GM12878 (cell line): ENCODE results near the gene CPNE4. TPM values are rescaled to one million over a fixed set of nuclear protein-coding genes. Genes with fewer than 3 reads are reported as not detected.

ENCODE experiments used
- ATAC-seq: fragments of 200-7000 bp; cut with Tn5 transposase; 3 replicates; pipeline ENCODE4 v1.9.1; 2020; ENCODE audit warnings: mild to moderate bottlenecking, moderate library complexity
- BruUV-seq: library from RNA; stranded (reverse); fragments of 400-500 nt; replicated peaks from 2 replicates; lab custom pipeline; 2021; lab: Mats Ljungman, UMichigan
- CTCF ChIA-PET: fragments of 300-600 bp; sonication (Branson Sonifier 250); formaldehyde crosslinking; extraction: SDS; loops from one replicate; lab custom pipeline; 2021; ENCODE audit warnings: inconsistent platforms; lab: Yijun Ruan, JAX
- POLR2A ChIA-PET: fragments of 350-600 bp; formaldehyde crosslinking; extraction: SDS; loops from one replicate; lab custom pipeline; 2021; ENCODE audit warnings: inconsistent platforms; lab: Charles Lee
- RAD21 ChIA-PET: fragments of 300-600 bp; sonication (Branson Sonifier 250); formaldehyde crosslinking; loops from one replicate; lab custom pipeline; 2023; ENCODE audit warnings: antibody characterized with exemption; ENCODE audit not compliant: unreplicated experiment; lab: Charles Lee
- SMC1A ChIA-PET: fragments of 300-600 bp; sonication (Branson Sonifier 250); formaldehyde crosslinking; loops from one replicate; lab custom pipeline; 2023; ENCODE audit not compliant: unreplicated experiment, uncharacterized antibody; lab: Charles Lee
- DNase-seq: peaks from one replicate; pipeline ENCODE4 v3.0.0-alpha.2; 2011; ENCODE audit warnings: low read depth, low spot score
- FAIRE-seq: peaks from 3 replicates; lab custom pipeline; 2011; peaks lifted over from hg19 to GRCh38; lab: Jason Lieb, UNC
- H2AFZ ChIP-seq: 2 replicates; pipeline ENCODE4 v1.6.0; 2011; ENCODE audit warnings: low read depth, low read length, control low read depth; ENCODE audit not compliant: control insufficient read depth
- H3K27ac ChIP-seq: 2 replicates; pipeline ENCODE4 v1.5.1; 2011; ENCODE audit warnings: control low read depth; ENCODE audit not compliant: control insufficient read depth, insufficient read depth
- H3K27me3 ChIP-seq, 2 experiments: replicated peaks in 1 of 2; 2 replicates each; pipeline versions ENCODE4 v1.6.0 to v1.6.1; 2011; ENCODE audit warnings: low read length in 1 of 2; ENCODE audit not compliant: control insufficient read depth in 2 of 2, insufficient read depth in 2 of 2
- H3K36me3 ChIP-seq, 2 experiments: 2 replicates each; pipeline ENCODE4 v1.5.1; 2011; ENCODE audit warnings: low read length in 1 of 2; ENCODE audit not compliant: control insufficient read depth in 2 of 2, insufficient read depth in 2 of 2
- H3K4me1 ChIP-seq: 2 replicates; pipeline ENCODE4 v1.6.1; 2011; ENCODE audit warnings: mild to moderate bottlenecking, low read length, moderate library complexity, mixed read lengths; ENCODE audit not compliant: control insufficient read depth, insufficient read depth
- H3K4me2 ChIP-seq: 2 replicates; pipeline ENCODE4 v1.6.0; 2011; ENCODE audit warnings: control low read depth; ENCODE audit not compliant: control insufficient read depth, insufficient read depth
- H3K4me3 ChIP-seq: fragments of 200-600 bp; sonication (generic); 2 replicates; pipeline ENCODE4 v1.5.1; 2016
- H3K79me2 ChIP-seq: 2 replicates; pipeline ENCODE4 v1.6.0; 2011; ENCODE audit warnings: low read length; ENCODE audit not compliant: control insufficient read depth, insufficient read depth
- H3K9ac ChIP-seq: 2 replicates; pipeline ENCODE4 v1.8.0; 2011; ENCODE audit warnings: low read length, control low read depth, mixed read lengths; ENCODE audit not compliant: control insufficient read depth, insufficient read depth
- H3K9me3 ChIP-seq: replicated peaks from 3 replicates; pipeline ENCODE4 v1.5.1; 2011; ENCODE audit warnings: mild to moderate bottlenecking, low read length; ENCODE audit not compliant: control insufficient read depth, insufficient read depth
- H4K20me1 ChIP-seq: 2 replicates; pipeline ENCODE4 v1.6.0; 2011; ENCODE audit not compliant: control insufficient read depth, insufficient read depth
- EZH2 ChIP-seq: IDR thresholded peaks from 2 replicates; pipeline ENCODE4 v1.6.1; 2012; ENCODE audit warnings: low read depth, mild to moderate bottlenecking, control low read depth, inconsistent platforms, low read length, borderline replicate concordance; ENCODE audit not compliant: control insufficient read depth
- FOS ChIP-seq: IDR thresholded peaks from 3 replicates; pipeline ENCODE4 v1.6.1; 2011; ENCODE audit warnings: borderline replicate concordance; ENCODE audit not compliant: insufficient read length; ENCODE audit errors: extremely low read depth
- HDAC6 ChIP-seq: fragments of 200-600 bp; sonication (generic); IDR thresholded peaks from one replicate; pipeline ENCODE4 v1.8.0; 2017; ENCODE audit warnings: antibody characterized with exemption; ENCODE audit not compliant: unreplicated experiment
- JUNB ChIP-seq: IDR thresholded peaks from 2 replicates; pipeline ENCODE4 v1.6.1; 2016; ENCODE audit warnings: antibody characterized with exemption, mild to moderate bottlenecking
- MYC ChIP-seq: IDR thresholded peaks from 2 replicates; pipeline ENCODE4 v1.6.1; 2011; ENCODE audit warnings: mild to moderate bottlenecking, low read length, moderate library complexity, inconsistent platforms; ENCODE audit not compliant: insufficient read depth, insufficient replicate concordance, insufficient read length, severe bottlenecking
- NBN ChIP-seq: fragments of 450-650 bp; IDR thresholded peaks from 2 replicates; pipeline ENCODE4 v1.6.1; 2016
- NFYB ChIP-seq: IDR thresholded peaks from 2 replicates; pipeline ENCODE4 v1.6.1; 2011; ENCODE audit warnings: low read depth, mild to moderate bottlenecking, low read length, improper control_type of control experiment, moderate library complexity; ENCODE audit not compliant: insufficient read depth
- NRF1 ChIP-seq: conservative IDR thresholded peaks from 2 replicates; pipeline ENCODE4 v1.6.1; 2011; ENCODE audit warnings: mild to moderate bottlenecking, low read depth, low read length, improper control_type of control experiment
- PAX8 ChIP-seq: fragments of 450-650 bp; IDR thresholded peaks from 2 replicates; pipeline ENCODE4 v1.6.1; 2017; ENCODE audit warnings: mild to moderate bottlenecking, moderate library complexity
- SUPT20H ChIP-seq: IDR thresholded peaks from 2 replicates; pipeline ENCODE4 v1.6.1; 2011; ENCODE audit warnings: low read depth, mild to moderate bottlenecking, low read length, moderate library complexity, borderline replicate concordance; ENCODE audit not compliant: control insufficient read depth
- TAF1 ChIP-seq: IDR thresholded peaks from 2 replicates; pipeline ENCODE4 v1.6.1; 2011; ENCODE audit warnings: mild to moderate bottlenecking, low read depth, low read length, borderline replicate concordance
- TCF3 ChIP-seq: IDR thresholded peaks from 2 replicates; pipeline ENCODE4 v1.6.1; 2012; ENCODE audit warnings: low read depth, mild to moderate bottlenecking, low read length, borderline replicate concordance; ENCODE audit not compliant: insufficient read depth
- YBX1 ChIP-seq: fragments of 450-650 bp; IDR thresholded peaks from 2 replicates; pipeline ENCODE4 v1.6.1; 2016; ENCODE audit warnings: antibody characterized with exemption
- WGBS: methylation state at CpG from one replicate; pipeline ENCODE4 v1.1.6; 2016; ENCODE audit warnings: low lambda C conversion rate; ENCODE audit not compliant: insufficient replicate concordance, insufficient coverage; ENCODE audit errors: missing lambda C conversion rate; 5-methylcytosine and 5-hydroxymethylcytosine counted together
- in situ Hi-C: fragments of 300-500 bp; cut with MboI; formaldehyde crosslinking; loops from 9 replicates; pipeline ENCODE4 v1.14.3; 2018; ENCODE audit warnings: mixed read lengths
- intact Hi-C: fragments of 100-400 bp; cut with micrococcal nuclease; formaldehyde crosslinking; loops from one replicate; pipeline ENCODE4 v1.14.2; 2022; ENCODE audit not compliant: unreplicated experiment
- polyA plus RNA-seq, 11 experiments: library from polyadenylated mRNA; depleted of rRNA in 4 of 11; unstranded in 6 of 11; stranded (reverse) in 5 of 11; fragments of >200 nt; fragmentation: Nextera tagmentation in 4 of 11; fragmentation: Illumina TruSeq in 1 of 11; extraction: Ambion mirVana in 4 of 11; extraction: Trizol in 1 of 11; gene quantifications; 1 replicate in 1 of 11; 2 replicates in 10 of 11; pipeline versions ENCODE4 v1.2.1 to v1.2.3, GENCODE V29; 2011 to 2016; ENCODE audit warnings: inconsistent platforms in 2 of 11, missing spikeins in 2 of 11, low read depth in 1 of 11
- total RNA-seq, 4 experiments: library from RNA; depleted of rRNA in 3 of 4; stranded (reverse); fragments of >200 nt in 3 of 4; fragmentation: Illumina TruSeq in 1 of 4; extraction: Trizol in 1 of 4; gene quantifications; 2 replicates each; pipeline versions ENCODE4 v1.2.1 to v1.2.3, GENCODE V29; 2013 to 2021
- TF ChIP-seq, protein P1 (sequence below): fragments of 450-650 bp; IDR thresholded peaks from 2 replicates; pipeline ENCODE4 v1.6.1; 2017; ENCODE audit warnings: low read depth, mild to moderate bottlenecking, moderate library complexity
- TF ChIP-seq, protein P2 (sequence below): fragments of 150-350 bp; IDR thresholded peaks from 2 replicates; pipeline ENCODE4 v1.6.1; 2014; ENCODE audit warnings: mild to moderate bottlenecking, low read depth, low read length

The CPNE4 gene
- total and polyA plus RNA-seq, 10 of the 15 experiments (the other 5 are each of a cell fraction or from before 2014, with no cell fraction given) = 0.17 to 1.9 (median 0.48) TPM; not detected in 1

DNA sequence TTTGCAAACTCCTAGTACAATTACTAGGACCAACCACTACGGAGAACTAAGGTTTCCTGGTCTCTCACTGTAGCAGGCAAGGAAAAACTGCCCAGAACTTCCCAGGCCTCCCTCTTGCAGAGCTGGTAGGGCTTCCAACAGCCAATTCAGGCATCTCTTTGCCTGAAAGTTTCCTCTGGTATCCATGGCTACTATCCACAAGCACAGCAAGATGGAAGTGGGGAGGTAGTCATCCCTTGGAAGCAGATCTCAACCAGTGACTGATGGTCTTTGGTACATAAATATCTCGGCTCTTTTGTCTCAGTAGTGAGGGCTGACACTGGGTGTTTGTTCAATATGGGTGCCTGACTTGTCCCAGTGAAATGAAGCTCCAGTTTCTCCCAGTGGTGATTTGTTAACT is 330.7 kb downstream of the CPNE4 start:
- POLR2A ChIA-PET = no interaction called here
- no peaks in the 10 kb centered on the region for H4K20me1 ChIP-seq
- H3K27me3 ChIP-seq = no peaks in the 10 kb centered on the region
- CTCF ChIA-PET = interaction anchor here (1.6 to 2.0 kb wide), 2 partner anchors 19 to 156 kb away, joined by 5 read pairs; no protein-coding TSS in a partner anchor
- DNase-seq (no peak), FAIRE-seq (no peak), ATAC-seq (no peak)
- H3K79me2 ChIP-seq = no peaks in the 10 kb centered on the region
- no peak overlapping the region for H2AFZ ChIP-seq
- H3K9me3 ChIP-seq = no peaks in the 10 kb centered on the region
- no peak overlapping the region for H3K4me3 ChIP-seq
- RAD21 ChIA-PET = interaction anchor here (1.7 kb wide), 1 partner anchor 19 kb away, joined by 3 read pairs; no protein-coding TSS in a partner anchor
- no peak for TF ChIP-seq NRF1
- no peak for TF ChIP-seq HDAC6
- TF ChIP-seq, protein P1, sequence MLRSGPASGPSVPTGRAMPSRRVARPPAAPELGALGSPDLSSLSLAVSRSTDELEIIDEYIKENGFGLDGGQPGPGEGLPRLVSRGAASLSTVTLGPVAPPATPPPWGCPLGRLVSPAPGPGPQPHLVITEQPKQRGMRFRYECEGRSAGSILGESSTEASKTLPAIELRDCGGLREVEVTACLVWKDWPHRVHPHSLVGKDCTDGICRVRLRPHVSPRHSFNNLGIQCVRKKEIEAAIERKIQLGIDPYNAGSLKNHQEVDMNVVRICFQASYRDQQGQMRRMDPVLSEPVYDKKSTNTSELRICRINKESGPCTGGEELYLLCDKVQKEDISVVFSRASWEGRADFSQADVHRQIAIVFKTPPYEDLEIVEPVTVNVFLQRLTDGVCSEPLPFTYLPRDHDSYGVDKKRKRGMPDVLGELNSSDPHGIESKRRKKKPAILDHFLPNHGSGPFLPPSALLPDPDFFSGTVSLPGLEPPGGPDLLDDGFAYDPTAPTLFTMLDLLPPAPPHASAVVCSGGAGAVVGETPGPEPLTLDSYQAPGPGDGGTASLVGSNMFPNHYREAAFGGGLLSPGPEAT = no peak
- TF ChIP-seq EZH2 = no peak
- no peak for TF ChIP-seq JUNB
- TF ChIP-seq, protein P2, sequence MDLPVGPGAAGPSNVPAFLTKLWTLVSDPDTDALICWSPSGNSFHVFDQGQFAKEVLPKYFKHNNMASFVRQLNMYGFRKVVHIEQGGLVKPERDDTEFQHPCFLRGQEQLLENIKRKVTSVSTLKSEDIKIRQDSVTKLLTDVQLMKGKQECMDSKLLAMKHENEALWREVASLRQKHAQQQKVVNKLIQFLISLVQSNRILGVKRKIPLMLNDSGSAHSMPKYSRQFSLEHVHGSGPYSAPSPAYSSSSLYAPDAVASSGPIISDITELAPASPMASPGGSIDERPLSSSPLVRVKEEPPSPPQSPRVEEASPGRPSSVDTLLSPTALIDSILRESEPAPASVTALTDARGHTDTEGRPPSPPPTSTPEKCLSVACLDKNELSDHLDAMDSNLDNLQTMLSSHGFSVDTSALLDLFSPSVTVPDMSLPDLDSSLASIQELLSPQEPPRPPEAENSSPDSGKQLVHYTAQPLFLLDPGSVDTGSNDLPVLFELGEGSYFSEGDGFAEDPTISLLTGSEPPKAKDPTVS = no peak
- TF ChIP-seq PAX8 = no peak
- TF ChIP-seq TCF3 = no peak
- no peak for TF ChIP-seq TAF1
- TF ChIP-seq NBN = no peak
- no peak for TF ChIP-seq SUPT20H
- TF ChIP-seq MYC = no peak
- no peak for TF ChIP-seq NFYB
- no peak for TF ChIP-seq YBX1
- no peak for TF ChIP-seq FOS
- intact Hi-C loops = no loop called here
- H3K36me3 ChIP-seq = no peaks in the 10 kb centered on the region
- peaks cover 7% of the 10 kb centered on the region; the same call in 1 of the 2 replicates for H3K4me1 ChIP-seq
- SMC1A ChIA-PET = interaction anchor here (0.7 to 2.2 kb wide), 9 partner anchors 8 to 155 kb away, joined by 3 to 13 read pairs (median 5); no protein-coding TSS in a partner anchor
- 46% methylated on average over 2 of the region's 2 CpGs for WGBS
- BruUV-seq = no TSS peak
- in situ Hi-C loops = no loop called here
- H3K9ac ChIP-seq = no peak overlapping the region
- no peak overlapping the region for H3K27ac ChIP-seq
- H3K4me2 ChIP-seq = no peak overlapping the region
